GM21515 (cell line): Measurements from ENCODE around the gene NHLRC4.

Experiments used
- ATAC-seq: cut with Tn5 transposase; IDR thresholded peaks from one replicate; pipeline ENCODE4 v1.9.1; 2021; ENCODE audit not compliant: unreplicated experiment

NHLRC4 gene

DNA sequence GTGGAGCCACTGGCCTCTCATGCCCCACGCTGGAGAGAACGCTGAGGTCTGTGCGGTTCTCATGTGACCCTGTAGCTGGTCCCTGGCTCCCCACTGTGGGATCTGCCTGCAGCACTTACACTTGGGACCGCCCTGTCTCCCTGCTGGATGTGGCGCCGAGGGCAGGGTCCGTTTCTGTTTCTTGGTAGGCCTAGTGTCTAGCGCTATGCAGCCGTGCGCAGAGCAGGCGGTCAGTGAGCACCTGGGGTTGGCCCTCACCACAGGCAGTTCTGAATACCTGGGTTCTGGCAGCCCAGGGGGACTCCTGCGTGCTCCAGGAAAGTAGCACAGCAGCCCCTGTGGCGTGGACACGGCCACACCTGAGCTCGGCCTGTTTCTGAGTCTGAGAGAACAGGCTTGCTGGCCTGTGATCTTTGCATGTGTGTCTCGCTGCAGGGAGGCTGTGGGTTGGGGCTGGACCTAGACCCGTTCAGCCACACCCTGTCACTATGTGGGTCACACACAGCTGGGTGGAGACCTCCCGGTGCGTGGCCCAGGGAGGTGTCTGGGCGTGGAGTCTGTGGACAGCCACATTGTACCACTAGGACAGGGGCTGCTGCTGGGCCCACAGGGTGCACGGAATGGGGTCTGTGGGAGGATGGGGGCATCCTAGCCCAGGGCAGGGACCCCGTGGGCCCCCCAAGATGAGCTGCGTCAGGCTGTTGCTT, 36.5 kb upstream of the NHLRC4 start:
- no peak for ATAC-seq

DNA sequence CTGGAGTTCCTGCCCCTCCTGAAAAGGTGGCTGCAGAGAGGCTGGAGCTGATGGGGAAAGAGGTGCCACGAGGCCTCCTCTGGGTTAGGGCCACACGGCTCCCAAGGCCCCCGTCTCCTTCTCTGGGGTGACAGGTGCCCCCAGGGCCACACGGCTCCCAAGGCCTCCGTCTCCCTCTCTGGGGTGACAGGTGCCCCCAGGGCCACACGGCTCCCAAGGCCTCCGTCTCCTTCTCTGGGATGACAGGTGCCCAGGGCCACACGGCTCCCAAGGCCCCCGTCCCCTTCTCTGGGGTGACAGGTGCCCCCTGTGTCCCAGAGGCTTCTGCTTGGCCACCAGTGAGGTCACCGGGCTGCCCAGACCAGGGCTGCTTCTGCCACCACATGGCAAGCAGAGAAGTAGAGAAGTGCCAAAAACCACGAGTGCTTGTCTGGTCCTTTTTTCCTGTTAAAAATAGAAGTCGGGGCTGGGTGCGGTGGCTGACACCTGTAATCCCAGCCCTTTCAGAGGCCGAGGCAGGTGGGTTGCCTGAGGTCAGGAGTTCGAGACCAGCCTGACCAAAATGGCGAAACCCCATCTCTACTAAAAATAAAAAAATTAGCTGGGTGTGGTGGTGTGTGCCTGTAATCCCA, 35.2 kb upstream of the NHLRC4 start:
- no peak for ATAC-seq

DNA sequence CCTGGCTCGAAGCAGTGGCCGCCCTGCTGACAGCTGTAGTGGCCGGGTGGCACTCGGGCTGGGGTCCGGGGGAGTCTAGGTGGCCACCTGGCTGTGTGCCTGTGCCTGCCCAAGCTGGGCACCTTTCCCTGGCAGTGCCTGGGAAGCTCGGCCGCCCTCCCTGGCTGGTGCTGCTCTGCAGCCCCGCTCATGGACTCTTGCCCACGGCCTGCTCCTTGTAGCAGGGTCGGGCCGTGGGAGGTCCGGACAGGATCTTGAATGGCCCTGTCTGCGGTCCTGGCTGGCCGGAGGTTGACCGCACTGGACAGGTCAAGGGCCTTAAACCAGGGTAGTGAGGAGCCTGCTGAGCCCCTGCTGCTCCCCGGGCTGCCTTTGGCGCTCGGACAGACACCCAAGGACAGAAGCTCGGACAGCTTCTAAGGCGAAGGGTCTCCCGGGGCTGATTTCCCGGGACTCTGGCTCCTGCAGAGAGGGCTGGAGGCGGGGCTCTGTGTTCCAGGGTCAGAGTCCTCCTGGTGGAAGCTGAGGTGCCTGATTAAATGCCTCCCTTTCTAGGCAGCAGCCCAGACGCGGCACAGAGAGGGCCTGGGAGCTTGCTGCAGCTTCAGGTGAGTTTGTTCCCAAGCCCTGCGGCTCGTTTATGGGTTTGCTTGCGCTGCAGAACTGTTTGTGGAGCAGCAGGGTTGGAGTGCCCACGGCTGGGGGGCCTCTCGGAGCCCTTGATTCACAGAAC, 33.2 kb upstream of the NHLRC4 start:
- ATAC-seq = no peak

DNA sequence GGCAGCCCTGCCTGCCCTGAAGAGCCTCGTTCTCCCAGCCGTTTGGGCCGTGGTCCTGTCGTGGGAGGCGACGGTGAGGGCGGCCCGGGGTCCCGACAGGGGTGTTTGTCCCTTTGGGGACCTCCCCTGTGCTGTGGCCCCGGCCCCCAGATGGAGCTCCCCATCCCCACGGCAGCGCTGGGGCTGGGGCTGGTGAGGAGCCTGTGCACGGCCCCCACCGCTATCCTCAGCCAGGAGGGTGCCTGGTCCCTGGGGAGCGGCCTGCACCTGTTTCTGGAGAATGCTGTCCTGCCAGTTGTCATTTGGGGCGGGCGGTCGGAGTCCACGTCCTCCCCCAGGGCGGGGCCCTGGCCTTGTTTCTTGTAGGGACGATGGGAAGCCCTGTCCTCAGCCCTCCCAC, 32.7 kb upstream of the NHLRC4 start:
- ATAC-seq = no peak

DNA sequence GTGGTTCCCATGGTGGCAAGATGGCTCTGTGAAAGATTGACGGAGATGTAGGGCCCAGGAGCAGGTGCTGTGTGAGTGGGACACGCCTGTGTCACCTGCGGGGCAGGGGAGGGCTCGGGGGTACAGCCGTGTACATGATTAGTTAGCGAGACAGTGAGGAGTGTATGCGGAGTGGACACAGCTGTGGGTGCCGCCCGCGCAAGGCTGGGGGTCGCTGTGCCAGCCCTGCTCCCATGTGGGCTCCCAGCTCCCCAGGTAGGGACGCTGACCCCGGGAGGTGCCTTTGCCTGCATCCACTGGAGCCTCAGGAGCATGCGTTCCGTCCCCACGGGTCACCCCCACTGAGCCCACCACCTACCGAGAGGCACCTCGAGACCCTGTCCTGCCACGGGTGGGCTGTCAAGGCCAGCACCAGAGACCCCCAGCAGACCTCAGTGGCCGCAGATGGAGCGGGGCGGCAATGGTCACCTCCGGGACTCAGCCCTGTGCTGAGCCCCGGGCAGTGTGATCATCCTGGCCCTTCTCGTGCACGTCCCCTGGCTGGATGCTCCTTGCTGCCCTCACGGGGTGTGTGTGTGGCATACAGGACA, 31.9 kb upstream of the NHLRC4 start:
- ATAC-seq = no peak

- ATAC-seq = no peak
Measured at GRCh38 chr16:535446-536405, 31.1 kb upstream of the NHLRC4 start.

GRCh38 chr16:536746-537145, 30.1 kb upstream of the NHLRC4 start:
- ATAC-seq = no peak

DNA sequence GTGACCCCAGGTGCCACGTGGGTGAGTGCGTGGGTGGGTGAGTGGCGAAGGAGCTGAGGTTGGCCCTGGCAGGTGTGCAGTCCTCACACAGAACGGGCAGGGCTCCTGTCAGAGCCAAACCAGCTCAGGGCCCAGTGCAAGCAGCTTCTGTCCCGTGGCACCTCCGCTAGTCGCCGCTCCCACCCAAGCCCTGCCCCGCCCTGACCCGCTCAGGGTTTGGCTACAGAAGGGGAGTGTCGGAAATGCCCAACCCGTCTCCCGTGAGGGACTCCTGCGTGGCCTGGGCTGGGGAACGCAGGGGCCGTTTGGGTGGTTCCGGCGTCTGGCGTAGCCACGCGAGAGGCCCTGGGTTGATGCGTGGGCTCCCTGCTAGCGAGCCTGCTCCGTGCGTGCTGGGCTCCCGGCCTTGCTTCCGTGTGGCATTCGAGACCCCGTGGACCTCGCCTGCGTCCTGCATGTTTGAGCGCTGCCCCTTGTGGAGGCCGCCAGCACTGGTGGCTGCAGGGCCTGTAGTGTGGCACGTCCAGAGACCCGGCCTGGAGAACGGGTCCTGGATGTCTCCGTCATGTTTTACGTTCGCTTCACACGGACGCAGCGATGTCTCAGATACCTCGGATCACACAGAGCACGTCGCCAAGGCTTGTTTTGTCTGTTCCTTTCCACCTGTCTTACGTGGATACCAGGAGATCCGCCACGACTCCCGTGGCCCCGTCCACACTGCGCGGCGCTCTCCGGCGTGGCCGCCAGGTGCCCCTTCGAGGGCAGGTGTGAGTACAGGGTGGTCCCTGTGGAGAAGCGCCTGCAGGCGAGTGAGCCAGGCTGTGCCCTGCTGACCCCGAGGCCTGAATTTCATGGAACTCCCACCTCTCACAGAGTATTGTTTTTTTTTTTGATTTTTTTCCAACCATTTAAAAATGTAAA, 29.1 kb upstream of the NHLRC4 start:
- no peak for ATAC-seq

GRCh38 chr16:539901-540530, 26.8 kb upstream of the NHLRC4 start:
- no peak for ATAC-seq

- ATAC-seq = no peak
Measured at GRCh38 chr16:540645-541340, 26.0 kb upstream of the NHLRC4 start.

- ATAC-seq = no peak
Measured at GRCh38 chr16:543301-544164, 23.3 kb upstream of the NHLRC4 start.

DNA sequence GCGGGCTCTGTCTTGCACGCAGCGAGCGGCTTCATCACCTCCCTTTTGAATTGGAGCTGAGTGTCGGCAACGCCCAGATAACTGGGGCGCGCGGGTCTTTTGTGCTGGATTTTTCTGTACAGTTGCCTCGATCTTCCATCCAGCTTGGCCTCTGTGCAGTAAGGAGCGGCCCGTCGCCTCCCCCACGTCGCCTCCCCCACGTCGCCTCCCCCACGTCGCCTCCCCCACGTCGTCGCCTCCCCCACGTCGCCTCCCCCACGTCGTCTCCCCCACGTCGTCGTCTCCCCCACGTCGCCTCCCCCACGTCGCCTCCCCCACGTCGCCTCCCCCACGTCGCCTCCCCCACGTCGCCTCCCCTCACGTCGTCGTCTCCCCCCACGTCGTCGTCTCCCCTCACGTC, 22.3 kb upstream of the NHLRC4 start:
- no peak for ATAC-seq

DNA sequence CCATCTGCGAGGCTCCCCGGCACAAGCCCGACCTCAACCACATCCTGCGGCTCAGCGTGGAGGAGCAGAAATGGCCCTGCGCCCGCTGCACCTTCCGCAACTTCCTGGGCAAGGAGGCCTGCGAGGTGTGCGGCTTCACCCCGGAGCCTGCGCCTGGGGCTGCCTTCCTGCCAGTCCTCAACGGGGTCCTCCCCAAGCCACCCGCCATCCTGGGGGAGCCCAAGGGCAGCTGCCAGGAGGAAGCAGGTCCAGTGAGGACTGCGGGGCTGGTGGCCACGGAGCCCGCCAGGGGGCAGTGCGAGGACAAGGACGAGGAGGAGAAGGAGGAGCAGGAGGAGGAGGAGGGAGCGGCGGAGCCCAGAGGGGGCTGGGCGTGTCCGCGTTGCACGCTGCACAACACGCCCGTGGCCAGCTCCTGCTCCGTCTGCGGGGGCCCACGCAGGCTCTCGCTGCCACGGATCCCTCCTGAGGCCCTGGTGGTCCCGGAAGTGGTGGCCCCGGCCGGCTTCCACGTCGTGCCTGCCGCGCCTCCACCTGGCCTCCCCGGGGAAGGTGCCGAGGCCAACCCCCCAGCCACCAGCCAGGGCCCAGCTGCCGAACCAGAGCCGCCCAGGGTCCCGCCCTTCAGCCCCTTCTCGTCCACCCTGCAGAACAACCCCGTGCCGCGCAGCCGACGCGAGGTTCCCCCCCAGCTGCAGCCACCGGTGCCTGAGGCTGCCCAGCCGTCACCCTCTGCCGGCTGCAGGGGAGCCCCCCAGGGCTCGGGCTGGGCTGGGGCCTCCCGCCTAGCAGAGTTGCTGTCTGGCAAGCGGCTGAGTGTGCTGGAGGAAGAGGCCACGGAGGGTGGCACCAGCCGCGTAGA, 19.7 kb upstream of the NHLRC4 start:
- no peak for ATAC-seq

- ATAC-seq = no peak
Measured at GRCh38 chr16:548586-548985, 18.2 kb upstream of the NHLRC4 start.

DNA sequence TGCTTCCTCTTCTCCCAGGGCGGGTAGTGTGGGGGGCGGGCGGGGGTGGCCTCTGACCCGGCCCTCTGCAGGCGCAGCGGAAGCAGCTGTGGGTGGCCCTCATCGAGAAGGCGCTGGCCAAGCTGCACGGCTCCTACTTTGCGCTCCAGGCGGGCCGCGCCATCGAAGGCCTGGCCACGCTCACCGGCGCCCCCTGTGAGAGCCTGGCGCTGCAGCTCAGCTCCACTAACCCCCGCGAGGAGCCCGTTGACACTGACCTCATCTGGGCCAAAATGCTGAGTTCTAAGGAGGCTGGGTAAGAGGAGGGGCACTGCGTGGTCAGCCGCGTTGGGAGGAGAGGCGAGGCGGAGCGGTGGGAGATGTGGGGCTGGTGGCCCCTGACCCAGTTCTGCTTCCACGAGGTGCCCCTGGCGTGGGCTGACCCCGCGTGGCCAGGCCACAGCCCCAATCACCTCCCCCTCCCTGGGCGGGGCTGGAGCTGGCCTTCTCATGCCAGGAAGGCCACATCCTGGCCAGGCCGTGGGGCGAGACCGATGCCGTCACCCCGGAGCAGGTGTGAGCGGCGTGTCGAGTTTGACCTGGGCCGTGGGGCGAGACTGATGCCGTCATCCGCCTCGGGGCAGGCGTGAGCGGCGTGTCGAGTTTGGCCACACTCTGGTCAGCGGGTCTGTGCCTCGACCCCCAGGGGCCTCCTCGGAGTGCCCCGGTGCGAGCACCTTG, 17.1 kb upstream of the NHLRC4 start:
- ATAC-seq = no peak

- ATAC-seq = no peak
Measured at GRCh38 chr16:551210-551609, 15.6 kb upstream of the NHLRC4 start.
